ENCODE results near the gene CAPN15. TPM values are rescaled to one million over a fixed set of nuclear protein-coding genes. Genes with fewer than 3 reads are reported as not detected.

Gene CAPN15
- total RNA-seq, 2 experiments from 2014 or later, result 86.4 to 91.3 TPM

Other genes starting within 250 kb of the CAPN15 start
- gene ARHGDIG, start 247.1 kb upstream of the CAPN15 start, total RNA-seq, result not detected
- gene PDIA2, start 244.5 kb upstream of the CAPN15 start, total RNA-seq, result not detected
- 10 to 100 TPM; 23.9 to 24.6 TPM for gene AXIN1, start 175.0 kb upstream of the CAPN15 start, total RNA-seq
- 10 to 100 TPM; 89.3 to 94.8 TPM for gene MRPL28, start 157.2 kb upstream of the CAPN15 start, total RNA-seq
- 10 to 100 TPM; 22.8 to 24.1 TPM for gene PGAP6, start 145.7 kb upstream of the CAPN15 start, total RNA-seq
- gene NME4, start 130.5 kb upstream of the CAPN15 start, total RNA-seq, result 10 to 100 TPM; 15.6 to 17.3 TPM
- gene DECR2, start 125.8 kb upstream of the CAPN15 start, total RNA-seq, result 1 to 10 TPM; 7.0 to 8.2 TPM
- 10 to 100 TPM; 16.9 to 17.4 TPM for gene RAB11FIP3, start 102.1 kb upstream of the CAPN15 start, total RNA-seq
- gene PRR35, start 32.7 kb downstream of the CAPN15 start, total RNA-seq, result not detected
- gene NHLRC4, start 39.3 kb downstream of the CAPN15 start, total RNA-seq, result under 1 TPM; 0.54 to 0.76 TPM
- 10 to 100 TPM; 28.8 to 29.1 TPM for gene PIGQ, start 42.3 kb downstream of the CAPN15 start, total RNA-seq
- 1 to 10 TPM; 7.2 to 7.6 TPM for gene RAB40C, start 62.4 kb downstream of the CAPN15 start, total RNA-seq
- under 1 TPM in 1 of 2 experiments, not detected in 1; 0.10 TPM for gene WFIKKN1, start 103.3 kb downstream of the CAPN15 start, total RNA-seq
- gene METTL26, start 108.6 kb downstream of the CAPN15 start, total RNA-seq, result 100 to 1,000 TPM; 127 to 128 TPM
- gene MCRIP2, start 114.1 kb downstream of the CAPN15 start, total RNA-seq, result 10 to 100 TPM; 56.0 to 60.3 TPM
- gene WDR90, start 121.7 kb downstream of the CAPN15 start, total RNA-seq, result 10 to 100 TPM; 84.5 to 86.0 TPM
- 100 to 1,000 TPM; 123 to 128 TPM for gene RHOT2, start 140.4 kb downstream of the CAPN15 start, total RNA-seq
- under 1 TPM; 0.49 to 0.72 TPM for gene RHBDL1, start 148.0 kb downstream of the CAPN15 start, total RNA-seq
- 10 to 100 TPM; 74.3 to 82.1 TPM for gene STUB1, start 152.7 kb downstream of the CAPN15 start, total RNA-seq
- gene JMJD8, start 156.6 kb downstream of the CAPN15 start, total RNA-seq, result 10 to 100 TPM; 37.2 to 43.0 TPM
- 10 to 100 TPM; 20.8 to 21.7 TPM for gene WDR24, start 162.7 kb downstream of the CAPN15 start, total RNA-seq
- gene FBXL16, start 178.1 kb downstream of the CAPN15 start, total RNA-seq, result 1 to 10 TPM; 3.2 to 6.0 TPM
- gene METRN, start 187.4 kb downstream of the CAPN15 start, total RNA-seq, result 10 to 100 TPM; 22.3 to 25.3 TPM
- 10 to 100 TPM; 37.3 to 40.1 TPM for gene ANTKMT, start 193.4 kb downstream of the CAPN15 start, total RNA-seq
- 1 to 10 TPM; 6.5 to 8.1 TPM for gene CCDC78, start 198.7 kb downstream of the CAPN15 start, total RNA-seq
- gene HAGHL, start 199.4 kb downstream of the CAPN15 start, total RNA-seq, result 10 to 100 TPM; 22.9 to 24.4 TPM
- gene CIAO3, start 213.3 kb downstream of the CAPN15 start, total RNA-seq, result 10 to 100 TPM; 18.3 to 19.8 TPM
- not detected for gene MSLN, start 233.0 kb downstream of the CAPN15 start, total RNA-seq